T-helper 1 cell treated with Interleukin-12 subunit alpha and Interleukin-12 subunit beta and Interleukin-4 antibody, amounts not matched to agents 30 μg/mL and 1 μg/mL, for 36 hours (primary cell): ENCODE results near the gene SLC1A5.
"Not testable (repeated sequence)": the region's sequence is repeated elsewhere in the genome, so short reads cannot be mapped to it uniquely, and the experiment has no call there.

Source experiments
- H3K27ac Mint-ChIP-seq: one replicate; pipeline ENCODE4 v1.8.0; 2021; ENCODE audit warnings: mild to moderate bottlenecking, mixed read lengths
- H3K27me3 Mint-ChIP-seq: one replicate; pipeline ENCODE4 v1.8.0; 2021; ENCODE audit warnings: low read depth, mixed read lengths
- H3K36me3 Mint-ChIP-seq: one replicate; pipeline ENCODE4 v1.8.0; 2021; ENCODE audit warnings: low read depth, mixed read lengths
- H3K4me1 Mint-ChIP-seq: one replicate; pipeline ENCODE4 v1.8.0; 2021; ENCODE audit warnings: low read depth, mixed read lengths
- H3K4me3 Mint-ChIP-seq: one replicate; pipeline ENCODE4 v1.8.0; 2021; ENCODE audit warnings: mild to moderate bottlenecking, moderate library complexity, mixed read lengths
- H3K9me3 Mint-ChIP-seq: one replicate; pipeline ENCODE4 v1.8.0; 2021; ENCODE audit warnings: mixed read lengths

The SLC1A5 gene

GRCh38 chr19:46788262-46788967, at the start of gene SLC1A5:
SLC1A5 (minus strand) TSS chr19:46788594; CDS start chr19:46787965, 629 bp downstream.
- H3K27me3 Mint-ChIP-seq, result no peaks in the 10 kb centered on the region
- peaks cover 26% of the 10 kb centered on the region for H3K36me3 Mint-ChIP-seq
- peak within 1 kb of the TSS; percentile 95 for H3K27ac Mint-ChIP-seq
- peak within 1 kb of the TSS; percentile 97 for H3K4me3 Mint-ChIP-seq
- H3K4me1 Mint-ChIP-seq, result peaks cover 56% of the 10 kb centered on the region
- no peaks in the 10 kb centered on the region for H3K9me3 Mint-ChIP-seq

- no peaks in the 10 kb centered on the region for H3K27me3 Mint-ChIP-seq
- H3K36me3 Mint-ChIP-seq, result peaks cover 15% of the 10 kb centered on the region
- H3K27ac Mint-ChIP-seq, result no peak overlapping the region
- no peaks in the 10 kb centered on the region for H3K9me3 Mint-ChIP-seq
- H3K4me3 Mint-ChIP-seq, result no peak overlapping the region
- H3K4me1 Mint-ChIP-seq, result peaks cover 1% of the 10 kb centered on the region
These were observed 49.8 kb upstream of the SLC1A5 start for GRCh38 chr19:46838160-46838559.

- H3K4me1 Mint-ChIP-seq, result peaks cover 3% of the 10 kb centered on the region
These were observed 46.6 kb upstream of the SLC1A5 start for GRCh38 chr19:46834984-46835383.

GRCh38 chr19:46834121-46834520, 45.7 kb upstream of the SLC1A5 start:
- Mint-ChIP-seq H3K27ac (no peak overlapping the region), H3K4me3 (no peak overlapping the region), H3K4me1 (peaks cover 5% of the 10 kb centered on the region), H3K36me3 (peaks cover 10% of the 10 kb centered on the region), H3K27me3 (no peaks in the 10 kb centered on the region), H3K9me3 (no peaks in the 10 kb centered on the region)

More at GRCh38 chr19:46834984-46835383, 46.6 kb upstream of the SLC1A5 start:
- Mint-ChIP-seq H3K27me3 (no peaks in the 10 kb centered on the region), H3K36me3 (peaks cover 10% of the 10 kb centered on the region), H3K27ac (no peak overlapping the region), H3K4me3 (no peak overlapping the region), H3K9me3 (no peaks in the 10 kb centered on the region)

- no peak overlapping the region for H3K4me3 Mint-ChIP-seq
- H3K27me3 Mint-ChIP-seq, result no peaks in the 10 kb centered on the region
- peaks cover 6% of the 10 kb centered on the region for H3K4me1 Mint-ChIP-seq
- no peaks in the 10 kb centered on the region for H3K9me3 Mint-ChIP-seq
- H3K27ac Mint-ChIP-seq, result no peak overlapping the region
- H3K36me3 Mint-ChIP-seq, result no peaks in the 10 kb centered on the region
These were observed 42.5 kb upstream of the SLC1A5 start for GRCh38 chr19:46830864-46831263.

GRCh38 chr19:46828484-46828883, 40.1 kb upstream of the SLC1A5 start:
- no peaks in the 10 kb centered on the region for H3K36me3 Mint-ChIP-seq
- no peaks in the 10 kb centered on the region for H3K27me3 Mint-ChIP-seq
- no peak overlapping the region for H3K27ac Mint-ChIP-seq
- no peak overlapping the region for H3K4me3 Mint-ChIP-seq
- peaks cover 23% of the 10 kb centered on the region for H3K4me1 Mint-ChIP-seq
- H3K9me3 Mint-ChIP-seq, result no peaks in the 10 kb centered on the region

GRCh38 chr19:46825731-46826055, 37.3 kb upstream of the SLC1A5 start:
- H3K9me3 Mint-ChIP-seq, result no peaks in the 10 kb centered on the region
- H3K36me3 Mint-ChIP-seq, result no peaks in the 10 kb centered on the region
- H3K4me1 Mint-ChIP-seq, result peaks cover 37% of the 10 kb centered on the region
- H3K27me3 Mint-ChIP-seq, result no peaks in the 10 kb centered on the region
- H3K4me3 Mint-ChIP-seq, result no peak overlapping the region
- peak overlapping the region; percentile 60 for H3K27ac Mint-ChIP-seq

- peak overlapping the region; percentile 60 for H3K27ac Mint-ChIP-seq
- H3K4me3 Mint-ChIP-seq, result no peak overlapping the region
These were observed 36.7 kb upstream of the SLC1A5 start for GRCh38 chr19:46824890-46825730.

GRCh38 chr19:46823049-46823448, 34.7 kb upstream of the SLC1A5 start:
- Mint-ChIP-seq H3K27ac (no peak overlapping the region), H3K4me3 (no peak overlapping the region), H3K4me1 (peaks cover 48% of the 10 kb centered on the region), H3K27me3 (no peaks in the 10 kb centered on the region), H3K36me3 (no peaks in the 10 kb centered on the region), H3K9me3 (no peaks in the 10 kb centered on the region)

More at GRCh38 chr19:46824890-46825730, 36.7 kb upstream of the SLC1A5 start:
- no peaks in the 10 kb centered on the region for H3K27me3 Mint-ChIP-seq
- H3K4me1 Mint-ChIP-seq, result peaks cover 42% of the 10 kb centered on the region
- no peaks in the 10 kb centered on the region for H3K9me3 Mint-ChIP-seq
- H3K36me3 Mint-ChIP-seq, result no peaks in the 10 kb centered on the region

- not testable (repeated sequence) for H3K36me3 Mint-ChIP-seq, H3K4me3 Mint-ChIP-seq, H3K9me3 Mint-ChIP-seq, H3K27me3 Mint-ChIP-seq
- H3K4me1 Mint-ChIP-seq, result peaks cover 48% of the 10 kb centered on the region
- peak overlapping the region; percentile 70 for H3K27ac Mint-ChIP-seq
These were observed 34.0 kb upstream of the SLC1A5 start for GRCh38 chr19:46822410-46822787.

GRCh38 chr19:46821512-46822409, 33.4 kb upstream of the SLC1A5 start:
- Mint-ChIP-seq H3K27me3 (no peaks in the 10 kb centered on the region), H3K4me1 (peaks cover 48% of the 10 kb centered on the region), H3K36me3 (no peaks in the 10 kb centered on the region), H3K4me3 (no peak overlapping the region), H3K27ac (peak overlapping the region; percentile 75), H3K9me3 (no peaks in the 10 kb centered on the region)

GRCh38 chr19:46818812-46819211, 30.4 kb upstream of the SLC1A5 start:
- Mint-ChIP-seq H3K36me3 (no peaks in the 10 kb centered on the region), H3K4me1 (peaks cover 33% of the 10 kb centered on the region), H3K27ac (no peak overlapping the region), H3K27me3 (no peaks in the 10 kb centered on the region), H3K9me3 (no peaks in the 10 kb centered on the region), H3K4me3 (no peak overlapping the region)

- H3K36me3 Mint-ChIP-seq, result no peaks in the 10 kb centered on the region
- H3K27ac Mint-ChIP-seq, result no peak overlapping the region
- no peaks in the 10 kb centered on the region for H3K9me3 Mint-ChIP-seq
- H3K4me3 Mint-ChIP-seq, result no peak overlapping the region
- no peaks in the 10 kb centered on the region for H3K27me3 Mint-ChIP-seq
- H3K4me1 Mint-ChIP-seq, result peaks cover 19% of the 10 kb centered on the region
These were observed 27.6 kb upstream of the SLC1A5 start for GRCh38 chr19:46815833-46816627.
